Measurements from ENCODE around the gene RBM34.

The RBM34 gene

DNA sequence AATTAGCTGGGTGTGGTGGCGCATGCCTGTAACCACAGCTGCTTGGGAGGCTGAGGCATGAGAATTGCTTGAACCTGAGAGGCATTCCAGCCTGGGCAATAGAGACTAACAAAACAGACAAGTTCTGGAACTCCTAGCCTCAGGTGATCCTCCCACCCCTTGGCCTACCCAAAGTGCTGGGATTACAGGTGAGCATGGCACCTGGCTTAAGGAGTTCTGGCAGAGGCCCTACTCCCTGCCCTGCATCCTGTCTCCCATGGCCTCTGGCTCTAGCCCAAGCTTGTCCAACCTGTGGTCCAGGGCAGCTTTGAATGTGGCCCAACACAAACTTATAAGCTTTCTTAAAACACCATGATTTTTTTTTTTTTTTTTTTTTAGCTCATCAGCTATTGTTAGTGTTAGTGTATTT lies 52.9 kb downstream of the RBM34 start:
- Mint-ChIP-seq H3K36me3 (ENCODE audit: low read depth) (peaks cover 61% of the 10 kb centered on the region), H3K4me1 (peaks cover 18% of the 10 kb centered on the region), H3K4me3 (no peak overlapping the region), H3K27ac (no peak overlapping the region), H3K9me3 (no peaks in the 10 kb centered on the region), H3K27me3 (ENCODE audit: low read depth, poor library complexity) (peaks cover 6% of the 10 kb centered on the region)
- DNase-seq: no peak
- TF ChIP-seq, protein P1, sequence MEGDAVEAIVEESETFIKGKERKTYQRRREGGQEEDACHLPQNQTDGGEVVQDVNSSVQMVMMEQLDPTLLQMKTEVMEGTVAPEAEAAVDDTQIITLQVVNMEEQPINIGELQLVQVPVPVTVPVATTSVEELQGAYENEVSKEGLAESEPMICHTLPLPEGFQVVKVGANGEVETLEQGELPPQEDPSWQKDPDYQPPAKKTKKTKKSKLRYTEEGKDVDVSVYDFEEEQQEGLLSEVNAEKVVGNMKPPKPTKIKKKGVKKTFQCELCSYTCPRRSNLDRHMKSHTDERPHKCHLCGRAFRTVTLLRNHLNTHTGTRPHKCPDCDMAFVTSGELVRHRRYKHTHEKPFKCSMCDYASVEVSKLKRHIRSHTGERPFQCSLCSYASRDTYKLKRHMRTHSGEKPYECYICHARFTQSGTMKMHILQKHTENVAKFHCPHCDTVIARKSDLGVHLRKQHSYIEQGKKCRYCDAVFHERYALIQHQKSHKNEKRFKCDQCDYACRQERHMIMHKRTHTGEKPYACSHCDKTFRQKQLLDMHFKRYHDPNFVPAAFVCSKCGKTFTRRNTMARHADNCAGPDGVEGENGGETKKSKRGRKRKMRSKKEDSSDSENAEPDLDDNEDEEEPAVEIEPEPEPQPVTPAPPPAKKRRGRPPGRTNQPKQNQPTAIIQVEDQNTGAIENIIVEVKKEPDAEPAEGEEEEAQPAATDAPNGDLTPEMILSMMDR (IDR thresholded peaks at IDR 0.05): no peak

DNA sequence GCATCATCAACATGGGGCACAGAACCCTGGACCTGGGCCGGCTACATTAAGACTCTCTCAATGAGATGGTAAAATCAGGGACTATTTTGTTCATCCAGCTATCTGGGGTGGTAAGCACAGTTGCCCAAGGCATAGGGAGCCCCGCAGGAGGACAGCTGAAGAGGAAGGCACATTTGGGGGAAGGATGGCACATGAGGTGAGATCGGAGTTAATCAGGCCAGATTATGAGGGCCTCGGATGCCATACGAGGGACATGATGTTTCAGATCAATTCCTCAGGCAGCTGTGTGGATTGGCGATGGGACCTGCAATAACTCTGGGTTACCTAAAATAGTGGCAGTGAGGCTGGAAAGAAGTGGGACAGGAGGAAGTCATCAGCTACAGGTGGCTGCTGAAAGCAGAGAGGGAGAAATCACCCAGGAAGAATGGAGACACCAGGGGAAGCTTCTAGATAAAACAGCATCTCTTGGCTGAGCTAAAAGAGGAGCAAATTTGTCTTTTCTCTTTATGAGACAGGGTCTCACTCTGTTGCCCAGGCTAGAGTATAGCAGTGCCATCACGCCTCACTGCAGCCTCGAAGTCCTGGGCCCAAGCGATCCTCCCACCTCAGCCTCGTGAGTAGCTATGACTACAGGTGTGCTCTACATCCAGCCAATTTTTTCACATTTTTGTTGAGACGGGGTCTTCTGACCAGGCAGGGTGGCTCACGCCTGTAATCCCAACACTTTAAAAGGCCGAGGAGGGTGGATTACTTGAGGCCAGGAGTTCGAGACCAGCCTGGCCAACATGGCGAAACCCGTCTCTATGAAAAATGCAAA lies 53.5 kb downstream of the RBM34 start:
- Mint-ChIP-seq H3K9me3 (no peaks in the 10 kb centered on the region), H3K27me3 (ENCODE audit: low read depth, poor library complexity) (peaks cover 6% of the 10 kb centered on the region), H3K27ac (peak overlapping the region; percentile 13), H3K36me3 (ENCODE audit: low read depth) (peaks cover 55% of the 10 kb centered on the region), H3K4me3 (no peak overlapping the region), H3K4me1 (peaks cover 23% of the 10 kb centered on the region)
- TF ChIP-seq, protein P1 (IDR thresholded peaks at IDR 0.05): no peak
- no peak for DNase-seq

DNA sequence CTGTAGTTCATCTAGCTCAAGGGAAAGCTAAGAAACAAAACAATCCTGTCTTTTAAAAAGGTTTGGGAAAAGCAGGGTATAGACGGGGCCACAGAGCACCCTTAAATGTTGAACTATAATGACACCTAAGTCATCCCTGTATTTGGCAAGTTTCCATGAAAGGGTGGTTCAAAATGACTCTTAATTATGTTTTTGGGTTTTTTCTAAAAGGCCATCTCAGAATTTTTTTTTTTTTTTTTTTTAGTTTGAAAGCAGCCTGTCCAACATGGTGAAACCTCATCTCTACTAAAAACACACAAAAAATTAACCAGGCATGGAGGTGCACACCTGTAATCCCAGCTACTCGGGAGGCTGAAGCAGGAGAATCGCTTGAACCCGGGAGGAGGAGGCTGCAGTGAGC lies 54.6 kb downstream of the RBM34 start:
- H3K9me3 Mint-ChIP-seq: no peaks in the 10 kb centered on the region
- H3K4me3 Mint-ChIP-seq: no peak overlapping the region
- peaks cover 6% of the 10 kb centered on the region for H3K27me3 Mint-ChIP-seq (ENCODE audit: low read depth, poor library complexity)
- DNase-seq: no peak
- TF ChIP-seq, protein P1 (IDR thresholded peaks at IDR 0.05): no peak
- no peak overlapping the region for H3K27ac Mint-ChIP-seq
- peaks cover 47% of the 10 kb centered on the region for H3K36me3 Mint-ChIP-seq (ENCODE audit: low read depth)
- peaks cover 28% of the 10 kb centered on the region for H3K4me1 Mint-ChIP-seq

DNA sequence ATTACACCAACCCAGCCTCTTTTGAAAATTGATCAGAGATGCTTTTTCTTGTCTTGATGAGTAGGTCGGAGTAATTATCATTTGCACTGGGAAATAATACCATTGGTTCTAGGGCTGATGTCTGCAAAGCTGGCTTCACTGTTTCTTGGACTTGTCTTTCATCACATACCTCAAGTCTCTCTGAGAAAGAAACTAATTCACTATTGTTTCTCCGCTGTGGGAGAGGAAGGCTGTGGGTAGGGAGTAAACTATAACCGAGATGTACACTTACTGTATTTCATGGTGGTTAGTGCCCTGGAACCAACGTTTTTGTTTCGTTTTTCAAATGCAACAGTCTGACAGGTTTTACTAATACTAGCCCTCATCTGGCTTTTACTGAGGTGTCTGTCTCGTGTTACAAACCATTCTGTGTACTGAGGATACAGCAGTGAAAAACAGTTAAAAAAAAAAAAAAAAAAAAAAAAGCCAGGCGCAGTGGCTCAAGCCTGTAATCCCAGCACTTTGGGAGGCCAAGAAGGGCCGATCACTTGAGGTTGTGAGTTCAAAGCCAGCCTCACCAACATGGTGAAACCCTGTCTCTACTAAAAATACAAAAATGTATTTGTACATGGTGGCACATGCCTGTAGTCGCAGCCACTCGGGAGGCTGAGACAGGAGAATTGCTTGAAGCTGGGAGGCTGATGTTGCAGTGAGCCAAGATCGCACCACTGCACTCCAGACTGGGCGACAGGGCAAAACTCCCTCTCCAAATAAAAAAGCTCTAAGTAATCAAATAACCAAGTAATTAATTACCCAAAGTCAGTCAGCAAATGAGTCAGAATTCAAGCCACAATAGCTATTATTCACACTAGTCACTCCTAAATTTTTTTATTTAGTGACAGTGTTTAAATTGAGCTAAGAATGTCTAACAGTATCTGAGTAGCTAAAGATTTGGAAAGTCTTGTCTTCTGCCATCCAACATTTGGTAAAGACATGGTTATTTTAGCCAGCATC lies 55.7 kb downstream of the RBM34 start:
- Mint-ChIP-seq H3K27ac (no peak overlapping the region), H3K4me3 (no peak overlapping the region), H3K36me3 (ENCODE audit: low read depth) (peaks cover 36% of the 10 kb centered on the region), H3K9me3 (no peaks in the 10 kb centered on the region), H3K27me3 (ENCODE audit: low read depth, poor library complexity) (peaks cover 6% of the 10 kb centered on the region), H3K4me1 (peaks cover 28% of the 10 kb centered on the region)
- TF ChIP-seq, protein P1 (IDR thresholded peaks at IDR 0.05): no peak
- no peak for DNase-seq

DNA sequence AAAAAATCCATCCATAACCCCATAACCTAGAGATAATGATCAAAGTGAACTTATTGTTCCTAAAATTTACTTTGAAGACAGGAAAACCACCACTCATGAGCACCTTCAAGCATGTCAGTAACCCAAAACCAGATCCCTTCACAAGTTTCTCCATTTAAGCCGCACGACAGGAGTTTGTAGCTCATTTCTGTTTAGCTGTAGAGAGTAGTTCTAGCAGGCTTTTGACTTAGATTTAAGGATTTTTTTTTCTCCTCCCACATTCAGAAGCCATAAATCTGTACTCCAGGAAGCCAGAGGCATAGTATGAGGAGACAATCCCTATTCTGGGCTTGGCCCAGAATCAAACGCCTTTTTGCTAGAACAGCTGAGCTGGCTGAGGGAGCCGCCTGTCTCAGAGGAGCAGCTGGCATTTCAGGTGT lies 58.0 kb downstream of the RBM34 start:
- no peak overlapping the region for H3K4me3 Mint-ChIP-seq

More for the DNA sequence above, 58.0 kb downstream of the RBM34 start:
- TF ChIP-seq, protein P1 (IDR thresholded peaks at IDR 0.05): no peak
- H3K36me3 Mint-ChIP-seq (ENCODE audit: low read depth): peaks cover 16% of the 10 kb centered on the region
- peaks cover 6% of the 10 kb centered on the region for H3K27me3 Mint-ChIP-seq (ENCODE audit: low read depth, poor library complexity)
- H3K4me1 Mint-ChIP-seq: peaks cover 37% of the 10 kb centered on the region
- no peak for DNase-seq
- H3K9me3 Mint-ChIP-seq: no peaks in the 10 kb centered on the region
- no peak overlapping the region for H3K27ac Mint-ChIP-seq
